ENCODE data around the gene GNG13. TPM values are rescaled to one million over a fixed set of nuclear protein-coding genes. Genes with fewer than 3 reads are reported as not detected.
A peak's percentile ranks its signal among the peaks of the same experiment; 100 is the strongest.

Gene GNG13
- total RNA-seq, 6 experiments from 2014 or later = not detected

DNA sequence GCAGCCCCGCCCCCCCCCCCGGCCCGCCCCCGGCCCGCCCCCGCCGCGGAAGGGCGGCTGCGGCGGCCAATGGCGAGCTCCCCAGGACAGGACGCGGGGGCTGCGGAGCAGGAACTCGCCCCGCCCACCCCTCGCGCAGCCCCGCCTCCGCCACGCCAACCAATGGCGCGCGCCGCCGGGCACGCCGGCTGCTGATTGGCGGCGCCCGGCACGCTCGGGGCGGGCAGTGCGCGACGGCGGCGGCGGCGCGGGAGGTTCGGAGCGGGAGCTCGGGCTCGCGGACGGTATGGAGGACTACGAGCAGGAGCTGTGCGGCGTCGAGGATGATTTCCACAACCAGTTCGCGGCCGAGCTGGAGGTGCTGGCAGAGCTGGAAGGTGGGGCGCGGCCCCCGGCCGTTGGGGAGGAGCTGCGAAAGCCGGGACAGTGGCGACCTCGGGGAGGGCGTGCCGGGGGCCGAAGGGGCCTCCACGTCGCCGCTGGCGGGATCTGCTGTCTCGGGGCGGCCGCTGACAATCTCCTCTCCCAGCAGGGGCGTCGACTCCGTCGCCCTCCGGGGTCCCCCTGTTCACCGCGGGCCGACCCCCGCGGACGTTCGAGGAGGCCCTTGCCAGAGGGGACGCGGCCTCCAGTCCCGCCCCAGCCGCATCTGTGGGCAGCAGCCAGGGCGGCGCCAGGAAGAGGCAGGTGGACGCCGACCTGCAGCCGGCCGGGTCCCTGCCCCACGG lies 12.0 kb downstream of the GNG13 start, which contains the start of gene CHTF18:
Gene CHTF18, plus strand, starts transcription at position 222 of the 728 bp plus-strand sequence. Its CDS starts 65 bp downstream, at position 287.
- H3K36me3 Mint-ChIP-seq (ENCODE audit: low read depth) = peaks cover 10% of the 10 kb centered on the region; the same call in 1 of the 2 replicates
- peak within 1 kb of the TSS; percentile 55; the same call in 1 of the 2 replicates for H3K27ac Mint-ChIP-seq
- H3K4me3 Mint-ChIP-seq = peak within 1 kb of the TSS; percentile 91
- DNase-seq = peak; percentile 83
- H3K4me1 Mint-ChIP-seq (ENCODE audit: low read depth) = no peaks in the 10 kb centered on the region
- H3K27me3 Mint-ChIP-seq (ENCODE audit: insufficient read depth) = no peaks in the 10 kb centered on the region
- no peaks in the 10 kb centered on the region for H3K9me3 Mint-ChIP-seq
- TF ChIP-seq, protein P1, sequence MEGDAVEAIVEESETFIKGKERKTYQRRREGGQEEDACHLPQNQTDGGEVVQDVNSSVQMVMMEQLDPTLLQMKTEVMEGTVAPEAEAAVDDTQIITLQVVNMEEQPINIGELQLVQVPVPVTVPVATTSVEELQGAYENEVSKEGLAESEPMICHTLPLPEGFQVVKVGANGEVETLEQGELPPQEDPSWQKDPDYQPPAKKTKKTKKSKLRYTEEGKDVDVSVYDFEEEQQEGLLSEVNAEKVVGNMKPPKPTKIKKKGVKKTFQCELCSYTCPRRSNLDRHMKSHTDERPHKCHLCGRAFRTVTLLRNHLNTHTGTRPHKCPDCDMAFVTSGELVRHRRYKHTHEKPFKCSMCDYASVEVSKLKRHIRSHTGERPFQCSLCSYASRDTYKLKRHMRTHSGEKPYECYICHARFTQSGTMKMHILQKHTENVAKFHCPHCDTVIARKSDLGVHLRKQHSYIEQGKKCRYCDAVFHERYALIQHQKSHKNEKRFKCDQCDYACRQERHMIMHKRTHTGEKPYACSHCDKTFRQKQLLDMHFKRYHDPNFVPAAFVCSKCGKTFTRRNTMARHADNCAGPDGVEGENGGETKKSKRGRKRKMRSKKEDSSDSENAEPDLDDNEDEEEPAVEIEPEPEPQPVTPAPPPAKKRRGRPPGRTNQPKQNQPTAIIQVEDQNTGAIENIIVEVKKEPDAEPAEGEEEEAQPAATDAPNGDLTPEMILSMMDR (IDR thresholded peaks at IDR 0.05) = no peak; the same call in 1 of the 2 replicates

DNA sequence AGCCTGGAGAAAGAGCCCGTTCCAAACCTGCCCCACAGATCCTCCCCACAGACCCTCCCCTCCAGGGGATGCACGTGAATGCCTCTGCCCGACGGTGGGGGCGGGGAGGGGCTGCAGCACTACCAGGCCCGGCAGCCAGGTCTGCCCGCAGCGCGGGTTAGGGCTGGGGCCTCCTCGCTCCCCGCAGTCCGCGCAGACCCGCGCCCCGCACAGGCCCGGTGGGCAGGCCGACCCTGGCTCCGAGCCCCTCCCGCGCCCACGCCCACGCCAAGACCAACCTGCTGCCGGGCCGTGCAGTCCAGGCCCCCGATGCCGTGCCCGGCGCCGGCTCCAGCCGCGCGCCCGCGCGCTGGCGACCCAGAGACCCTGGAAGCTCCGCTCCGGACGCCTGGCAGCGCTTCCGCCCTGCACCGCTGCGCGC lies 12.5 kb downstream of the GNG13 start, which contains the start of gene RPUSD1:
Gene RPUSD1, minus strand, starts transcription at position 404 of the 421 bp plus-strand sequence. CDS start 644 bp downstream, outside the sequence.
- H3K4me1 Mint-ChIP-seq (ENCODE audit: low read depth) = no peaks in the 10 kb centered on the region
- H3K36me3 Mint-ChIP-seq (ENCODE audit: low read depth) = peaks cover 10% of the 10 kb centered on the region; the same call in 1 of the 2 replicates
- H3K9me3 Mint-ChIP-seq = no peaks in the 10 kb centered on the region
- TF ChIP-seq, protein P1 (IDR thresholded peaks at IDR 0.05) = no peak
- H3K27ac Mint-ChIP-seq = peak within 1 kb of the TSS; percentile 55; the same call in 1 of the 2 replicates
- no peaks in the 10 kb centered on the region for H3K27me3 Mint-ChIP-seq (ENCODE audit: insufficient read depth)
- DNase-seq = no peak
- H3K4me3 Mint-ChIP-seq = peak within 1 kb of the TSS; percentile 91

DNA sequence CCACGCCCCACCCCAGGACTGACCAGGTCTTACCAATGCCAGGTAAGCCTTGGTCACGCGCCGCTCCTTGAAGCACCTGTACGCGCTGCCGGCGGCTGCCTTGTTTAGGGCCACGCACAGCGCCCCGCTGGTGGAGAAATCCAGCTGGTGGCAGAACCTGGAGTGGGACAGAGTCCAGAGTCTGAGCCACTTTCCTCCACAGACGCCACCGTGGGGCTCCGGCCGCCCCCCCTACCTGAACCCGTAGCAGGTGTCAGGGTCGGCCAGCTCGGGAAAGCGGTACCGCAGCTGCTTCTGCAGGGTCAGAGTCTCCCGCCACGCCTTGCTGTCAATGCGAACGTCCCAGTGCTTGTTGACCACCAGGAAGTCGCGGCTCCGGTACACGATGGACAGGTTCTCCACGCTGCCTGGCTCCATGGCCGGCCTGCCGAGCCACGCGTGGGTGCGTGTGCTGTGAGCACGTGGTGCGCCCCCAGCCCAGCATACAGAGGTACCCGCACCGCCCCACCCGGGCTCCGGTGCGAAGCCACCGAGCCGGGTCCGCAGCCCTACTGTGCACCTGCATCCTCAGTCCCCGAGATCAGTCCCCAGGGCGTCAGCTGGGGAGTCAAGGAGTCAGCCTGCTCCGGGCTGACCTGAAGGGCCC lies 13.1 kb downstream of the GNG13 start:
- Mint-ChIP-seq H3K27ac (peak overlapping the region; percentile 55; the same call in 1 of the 2 replicates), H3K4me1 (ENCODE audit: low read depth) (no peaks in the 10 kb centered on the region), H3K27me3 (ENCODE audit: insufficient read depth) (no peaks in the 10 kb centered on the region), H3K4me3 (peak overlapping the region; percentile 91), H3K9me3 (no peaks in the 10 kb centered on the region), H3K36me3 (ENCODE audit: low read depth) (peaks cover 10% of the 10 kb centered on the region; the same call in 1 of the 2 replicates)
- TF ChIP-seq, protein P1 (IDR thresholded peaks at IDR 0.05) = no peak
- no peak for DNase-seq

DNA sequence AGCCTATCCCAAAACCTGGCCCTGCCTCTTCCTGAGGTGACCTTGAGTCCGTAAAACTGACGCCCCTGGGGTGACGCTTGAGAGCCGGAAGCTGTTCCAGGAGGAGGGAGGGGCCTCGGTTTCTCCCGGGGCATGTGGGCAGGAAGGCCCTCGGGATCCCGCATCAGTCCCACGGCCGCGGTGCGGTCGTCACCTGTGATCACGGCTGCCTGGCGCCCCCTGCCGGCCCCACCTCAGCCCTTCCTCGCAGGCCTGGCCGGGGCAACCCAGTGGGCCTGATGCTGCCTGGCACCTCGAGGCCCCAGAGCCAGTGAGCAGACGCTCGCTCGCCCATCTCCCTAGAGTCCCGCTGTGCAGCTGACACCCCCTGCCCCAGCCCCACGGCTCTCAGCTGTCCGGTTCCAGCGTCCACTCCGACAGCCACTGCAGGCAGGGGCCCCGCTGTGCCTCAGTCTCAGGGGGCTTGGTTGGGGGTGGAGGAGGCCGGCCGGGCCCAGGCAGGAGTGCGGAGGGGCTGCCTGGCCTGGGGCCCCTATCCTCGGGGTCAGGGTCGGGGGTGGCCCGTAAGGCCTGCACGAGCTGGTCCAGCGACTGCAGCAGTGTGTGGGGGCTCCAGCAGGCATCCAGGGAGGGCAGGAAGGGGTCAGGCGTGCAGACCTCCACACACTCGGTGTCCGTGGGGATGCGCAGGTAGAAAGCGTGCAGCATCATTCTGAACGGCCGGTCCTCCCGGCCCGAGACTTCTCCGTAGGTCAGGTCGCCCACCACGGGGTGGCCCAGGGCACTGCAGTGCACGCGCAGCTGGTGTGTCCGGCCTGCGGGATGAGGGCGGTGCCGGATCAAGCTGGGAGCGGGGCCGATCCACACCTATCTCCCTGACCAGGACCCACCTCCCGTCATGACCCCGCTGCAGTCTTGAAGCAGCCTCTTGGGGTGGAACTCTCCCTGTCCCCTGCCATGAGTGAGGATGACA lies 14.7 kb downstream of the GNG13 start:
- TF ChIP-seq, protein P1 (IDR thresholded peaks at IDR 0.05) = peak; percentile 85
- no peaks in the 10 kb centered on the region for H3K4me1 Mint-ChIP-seq (ENCODE audit: low read depth)
- peak overlapping the region; percentile 39; the same call in 1 of the 2 replicates for H3K4me3 Mint-ChIP-seq
- no peaks in the 10 kb centered on the region for H3K36me3 Mint-ChIP-seq (ENCODE audit: low read depth)
- no peak overlapping the region for H3K27ac Mint-ChIP-seq
- peaks cover 3% of the 10 kb centered on the region for H3K27me3 Mint-ChIP-seq (ENCODE audit: insufficient read depth)
- DNase-seq = no peak
- H3K9me3 Mint-ChIP-seq = no peaks in the 10 kb centered on the region

DNA sequence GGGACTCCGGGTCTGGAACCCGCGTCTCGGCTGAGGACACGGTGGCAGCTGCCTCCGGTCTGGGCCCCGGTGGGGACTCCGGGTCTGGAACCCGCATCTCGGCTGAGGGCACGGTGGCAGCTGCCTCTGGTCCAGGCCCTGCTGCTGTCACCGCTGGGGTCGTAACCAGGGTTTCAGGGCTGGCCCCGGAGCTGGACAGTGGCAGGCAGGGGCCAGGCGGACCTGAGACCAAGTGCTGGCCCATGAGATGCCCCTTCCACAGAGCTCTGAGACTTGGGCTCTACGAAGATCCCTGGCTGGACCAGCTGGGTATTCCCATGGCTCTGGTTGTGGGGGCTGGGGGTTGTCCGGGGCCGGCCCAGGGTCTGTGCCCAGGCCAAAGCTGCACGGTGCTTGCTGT lies 16.1 kb downstream of the GNG13 start:
- H3K36me3 Mint-ChIP-seq (ENCODE audit: low read depth) = no peaks in the 10 kb centered on the region
- DNase-seq = no peak
- no peak overlapping the region for H3K4me3 Mint-ChIP-seq
- H3K4me1 Mint-ChIP-seq (ENCODE audit: low read depth) = no peaks in the 10 kb centered on the region
- no peaks in the 10 kb centered on the region for H3K9me3 Mint-ChIP-seq
- TF ChIP-seq, protein P1 (IDR thresholded peaks at IDR 0.05) = no peak
- H3K27me3 Mint-ChIP-seq (ENCODE audit: insufficient read depth) = peaks cover 9% of the 10 kb centered on the region
- H3K27ac Mint-ChIP-seq = no peak overlapping the region

All from HFFc6 (cell line).